GM18508 (cell line): Measurements from ENCODE around the gene FGFR4.

ENCODE experiments used
- ATAC-seq: cut with Tn5 transposase; IDR thresholded peaks from one replicate; pipeline ENCODE4 v1.9.1; 2021; ENCODE audit warnings: moderate number of reproducible peaks; ENCODE audit not compliant: insufficient read depth, unreplicated experiment

FGFR4 gene

GRCh38 chr5:177083357-177083756 lies 3.4 kb upstream of the FGFR4 start:
- no peak for ATAC-seq

GRCh38 chr5:177084175-177084574 lies 2.5 kb upstream of the FGFR4 start:
- ATAC-seq = no peak

- ATAC-seq = no peak
Observed at GRCh38 chr5:177085985-177086653, 596 bp upstream of the FGFR4 start.

GRCh38 chr5:177087398-177088005 lies 787 bp downstream of the FGFR4 start:
- no peak for ATAC-seq

- ATAC-seq = no peak
Observed at GRCh38 chr5:177089127-177089526, 2.4 kb downstream of the FGFR4 start.

- ATAC-seq = no peak
Observed at GRCh38 chr5:177089825-177090641, 3.3 kb downstream of the FGFR4 start.

GRCh38 chr5:177090813-177091212 lies 4.1 kb downstream of the FGFR4 start:
- no peak for ATAC-seq

GRCh38 chr5:177091232-177091631 lies 4.5 kb downstream of the FGFR4 start:
- ATAC-seq = no peak

- no peak for ATAC-seq
Observed at GRCh38 chr5:177092178-177093081, 5.7 kb downstream of the FGFR4 start.

GRCh38 chr5:177093082-177093712 lies 6.5 kb downstream of the FGFR4 start:
- no peak for ATAC-seq

- ATAC-seq = no peak
Observed at GRCh38 chr5:177093803-177094202, 7.1 kb downstream of the FGFR4 start.

GRCh38 chr5:177094224-177095087 lies 7.7 kb downstream of the FGFR4 start:
- no peak for ATAC-seq

GRCh38 chr5:177095088-177095669 lies 8.5 kb downstream of the FGFR4 start:
- ATAC-seq = no peak

GRCh38 chr5:177096162-177097015 lies 9.7 kb downstream of the FGFR4 start:
- ATAC-seq = no peak

- no peak for ATAC-seq
Observed at GRCh38 chr5:177097016-177097985, 10.6 kb downstream of the FGFR4 start.

- no peak for ATAC-seq
Observed at GRCh38 chr5:177098120-177098469, 11.4 kb downstream of the FGFR4 start.
